Ureter (tissue), 1 donor: Measurements from ENCODE around the gene BTBD10. TPM values are rescaled to one million over a fixed set of nuclear protein-coding genes. Genes with fewer than 3 reads are reported as not detected.
"Not testable (repeated sequence)": the region's sequence is repeated elsewhere in the genome, so short reads cannot be mapped to it uniquely, and the experiment has no call there.

Source experiments
- DNase-seq: peaks from one replicate; pipeline ENCODE4 v3.0.0-alpha.2; 2020; ENCODE audit warnings: low spot score
- total RNA-seq: library from RNA; stranded (reverse); gene quantifications from one replicate; pipeline ENCODE4 v1.2.4, GENCODE V29; 2023
- donor health status: DM: yes; HTN: yes; CAD: no.

BTBD10 gene
- total RNA-seq, 1 donor from 2014 or later = 42.3 TPM

GRCh38 chr11:13440100-13440855, 22.7 kb downstream of the BTBD10 start:
- DNase-seq = no peak

- no peak for DNase-seq
Measured at GRCh38 chr11:13438291-13438690, 24.7 kb downstream of the BTBD10 start.

- not testable (repeated sequence) for DNase-seq
Measured at GRCh38 chr11:13436836-13437235, 26.2 kb downstream of the BTBD10 start.

- no peak for DNase-seq
Measured at GRCh38 chr11:13434247-13435205, 28.5 kb downstream of the BTBD10 start.

- DNase-seq = no peak
Measured at GRCh38 chr11:13433437-13433836, 29.6 kb downstream of the BTBD10 start.

GRCh38 chr11:13429836-13430235, 33.2 kb downstream of the BTBD10 start:
- DNase-seq = no peak

- no peak for DNase-seq
Measured at GRCh38 chr11:13429288-13429687, 33.7 kb downstream of the BTBD10 start.

- no peak for DNase-seq
Measured at GRCh38 chr11:13427440-13427839, 35.6 kb downstream of the BTBD10 start.

- no peak for DNase-seq
Measured at GRCh38 chr11:13423372-13423771, 39.6 kb downstream of the BTBD10 start.

GRCh38 chr11:13421561-13421960, 41.5 kb downstream of the BTBD10 start:
- DNase-seq = no peak

GRCh38 chr11:13415201-13415600, 47.8 kb downstream of the BTBD10 start:
- DNase-seq = no peak

- DNase-seq = no peak
Measured at GRCh38 chr11:13405220-13405619, 57.8 kb downstream of the BTBD10 start.

- not testable (repeated sequence) for DNase-seq
Measured at GRCh38 chr11:13398335-13398734, 64.7 kb downstream of the BTBD10 start.

- DNase-seq = no peak
Measured at GRCh38 chr11:13391217-13391616, 71.8 kb downstream of the BTBD10 start.

- no peak for DNase-seq
Measured at GRCh38 chr11:13388741-13389140, 74.3 kb downstream of the BTBD10 start.

- DNase-seq = no peak
Measured at GRCh38 chr11:13386567-13386966, 76.5 kb downstream of the BTBD10 start.

GRCh38 chr11:13384908-13385640, 77.9 kb downstream of the BTBD10 start:
- DNase-seq = no peak

GRCh38 chr11:13382751-13383150, 80.3 kb downstream of the BTBD10 start:
- no peak for DNase-seq

- no peak for DNase-seq
Measured at GRCh38 chr11:13380731-13381130, 82.3 kb downstream of the BTBD10 start.

GRCh38 chr11:13378316-13378715, 84.7 kb downstream of the BTBD10 start:
- no peak for DNase-seq

- no peak for DNase-seq
Measured at GRCh38 chr11:13376838-13377237, 86.2 kb downstream of the BTBD10 start.

- no peak for DNase-seq
Measured at GRCh38 chr11:13376402-13376801, 86.6 kb downstream of the BTBD10 start.
